ENCODE data around the gene BABAM2. TPM values are rescaled to one million over a fixed set of nuclear protein-coding genes. Genes with fewer than 3 reads are reported as not detected.
A peak's percentile ranks its signal among the peaks of the same experiment; 100 is the strongest.
"Not testable (repeated sequence)": the region's sequence is repeated elsewhere in the genome, so short reads cannot be mapped to it uniquely, and the experiment has no call there.

The BABAM2 gene
- total RNA-seq, 2 donors from 2014 or later, result 39.1 to 43.1 TPM

DNA sequence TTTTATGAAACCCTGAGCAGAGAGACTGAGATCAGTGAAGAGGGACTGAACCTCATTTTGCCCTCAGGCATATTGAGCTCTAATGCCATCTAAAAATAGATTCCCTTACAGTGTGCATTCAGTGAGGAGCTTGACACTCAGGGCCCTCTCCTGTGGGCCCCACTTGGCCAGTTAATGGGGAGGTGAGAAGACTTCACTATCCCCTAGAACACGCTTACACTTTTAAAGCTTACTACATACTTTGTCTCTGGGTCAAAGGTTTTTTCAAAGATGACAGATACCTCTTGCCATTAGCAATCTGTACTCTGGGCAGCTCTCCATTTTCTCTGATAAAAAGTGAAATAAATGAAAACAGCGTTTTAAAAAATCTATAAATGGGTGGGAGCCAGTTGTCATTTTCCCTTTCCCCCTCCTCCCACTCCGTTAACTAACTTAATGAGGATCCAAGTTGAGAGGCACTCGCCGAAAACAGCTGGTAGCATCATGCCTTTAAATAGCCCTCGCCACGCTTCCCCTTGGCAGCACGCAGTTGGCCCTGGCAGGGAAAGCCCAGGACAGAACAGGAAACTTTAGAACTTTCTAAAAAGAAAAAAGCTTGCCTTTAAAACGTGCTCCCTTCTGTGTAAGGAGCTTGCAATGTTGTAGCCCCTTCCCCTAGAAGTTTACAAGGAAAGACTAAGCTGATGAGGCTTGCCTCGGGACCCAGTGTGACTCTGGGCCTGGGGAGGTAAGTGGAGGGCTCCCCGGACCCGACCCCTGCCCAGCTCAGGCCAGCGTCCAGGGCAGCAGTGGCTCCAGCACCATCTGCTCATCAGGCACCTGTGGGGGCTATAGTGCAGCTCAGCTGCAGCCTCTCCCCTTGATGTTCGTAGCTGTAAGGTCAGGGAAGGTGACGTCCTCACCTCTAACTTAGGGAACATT is 443.3 kb downstream of the BABAM2 start:
- intact Hi-C loops (cut with DNase I), result loop anchor here in 1 of 2 donors (10.0 kb wide), 1 partner anchor 1849 kb away; no protein-coding TSS in a partner anchor
- DNase-seq (ENCODE audit: low spot score), result no peak

DNA sequence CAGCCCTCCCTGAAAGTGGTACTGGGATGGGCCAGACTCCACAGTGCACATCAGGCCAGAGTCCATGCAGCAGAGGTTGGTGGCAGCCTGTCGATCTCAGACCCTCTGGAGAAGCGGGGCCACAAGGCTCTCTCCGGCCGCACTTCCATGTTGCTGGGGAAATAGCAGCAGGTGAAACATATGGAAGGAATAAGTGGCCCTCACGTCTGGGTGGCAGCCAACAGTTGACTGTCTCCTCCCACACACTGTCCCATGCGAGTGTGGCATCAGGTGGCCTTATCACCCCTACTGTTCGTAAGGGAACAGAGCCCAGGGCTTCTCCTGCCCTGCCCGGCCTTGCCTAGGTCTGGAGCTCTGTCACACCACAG is 444.0 kb downstream of the BABAM2 start:
- intact Hi-C loops (cut with DNase I), result loop anchor here in 1 of 2 donors (10.0 kb wide), 1 partner anchor 1850 kb away; no protein-coding TSS in a partner anchor
- no peak for DNase-seq (ENCODE audit: low spot score)

DNA sequence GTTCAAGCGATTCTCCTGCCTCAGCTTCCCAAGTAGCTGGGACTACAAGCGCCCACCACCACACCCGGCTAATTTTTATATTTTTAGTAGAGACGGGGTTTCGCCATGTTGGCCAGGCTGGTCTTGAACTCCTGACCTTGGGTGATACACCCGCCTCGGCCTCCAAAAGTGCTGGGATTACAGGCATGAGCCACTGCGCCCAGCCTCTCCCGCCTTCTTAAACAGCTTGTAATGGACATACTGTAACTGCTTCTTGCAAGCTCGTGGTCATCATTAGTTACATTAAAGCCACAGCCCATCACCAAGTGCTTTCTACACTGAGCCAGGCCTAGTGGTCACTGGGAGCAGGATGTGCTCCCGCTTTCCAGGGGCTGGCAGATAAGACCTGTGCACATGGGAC is 444.7 kb downstream of the BABAM2 start:
- intact Hi-C loops (cut with DNase I), result loop anchor here (5.0 to 10.0 kb wide), 2 partner anchors 52 to 1850 kb away; no protein-coding TSS in a partner anchor
- not testable (repeated sequence) for DNase-seq (ENCODE audit: low spot score)

DNA sequence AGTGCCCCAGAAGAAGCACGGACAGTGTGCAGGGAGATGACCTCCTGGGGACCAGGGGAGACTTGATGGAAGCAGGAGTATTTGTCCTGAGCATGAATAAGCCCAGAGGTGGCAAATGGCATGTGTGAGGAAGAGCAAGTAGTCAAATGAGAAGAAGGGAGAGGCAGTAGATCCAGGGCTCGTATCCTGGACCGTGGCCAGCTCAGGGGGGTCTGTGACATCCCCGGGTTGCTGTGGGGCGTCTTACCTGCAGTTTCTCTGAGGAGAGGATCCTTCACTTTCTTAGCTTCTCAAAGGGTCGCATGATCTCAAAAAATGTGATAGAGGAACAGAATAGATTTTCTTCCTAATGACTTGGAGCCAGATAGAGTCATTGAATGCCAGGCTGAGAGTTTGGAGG is 445.1 kb downstream of the BABAM2 start:
- intact Hi-C loops (cut with DNase I), result loop anchor here (5.0 to 10.0 kb wide), 2 partner anchors 52 to 1851 kb away; no protein-coding TSS in a partner anchor
- DNase-seq (ENCODE audit: low spot score), result no peak

DNA sequence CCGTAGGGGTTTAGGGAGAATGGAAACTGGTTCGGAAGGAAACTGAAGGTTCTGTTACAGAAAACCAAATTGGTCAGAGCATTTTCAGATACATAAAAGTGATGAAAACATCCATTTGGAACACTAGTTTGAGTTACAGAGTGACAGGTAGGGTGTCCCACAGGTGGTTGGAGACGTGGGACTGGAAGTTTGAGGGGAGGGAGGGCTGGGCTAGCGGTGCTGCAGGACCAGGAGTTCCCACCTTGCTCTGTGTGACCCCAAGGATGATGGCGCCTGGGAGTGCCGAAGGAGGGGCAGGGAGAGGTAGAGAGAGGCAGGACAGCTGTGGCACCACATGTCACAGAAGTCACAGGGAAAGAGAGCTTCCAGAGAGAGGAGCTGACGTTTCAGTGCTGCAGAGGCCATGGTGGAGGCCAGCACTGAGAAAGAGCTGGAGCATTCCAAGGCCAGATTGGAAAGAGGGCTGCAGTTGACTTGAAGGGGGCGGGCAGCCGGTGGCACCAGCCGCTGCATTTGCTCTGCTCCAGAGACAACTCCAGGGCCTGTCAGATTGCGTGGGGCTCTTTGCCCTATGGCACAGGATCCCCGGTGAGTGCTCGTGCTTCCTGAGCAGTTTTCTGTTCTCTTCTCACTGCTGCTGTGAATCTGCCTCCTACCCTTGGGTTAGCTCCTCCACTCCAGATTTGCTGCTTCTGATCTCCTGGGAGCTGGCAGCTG is 445.9 kb downstream of the BABAM2 start:
- no peak for DNase-seq (ENCODE audit: low spot score)
- intact Hi-C loops (cut with DNase I), result loop anchor here (5.0 to 10.0 kb wide), 2 partner anchors 51 to 1852 kb away; no protein-coding TSS in a partner anchor

DNA sequence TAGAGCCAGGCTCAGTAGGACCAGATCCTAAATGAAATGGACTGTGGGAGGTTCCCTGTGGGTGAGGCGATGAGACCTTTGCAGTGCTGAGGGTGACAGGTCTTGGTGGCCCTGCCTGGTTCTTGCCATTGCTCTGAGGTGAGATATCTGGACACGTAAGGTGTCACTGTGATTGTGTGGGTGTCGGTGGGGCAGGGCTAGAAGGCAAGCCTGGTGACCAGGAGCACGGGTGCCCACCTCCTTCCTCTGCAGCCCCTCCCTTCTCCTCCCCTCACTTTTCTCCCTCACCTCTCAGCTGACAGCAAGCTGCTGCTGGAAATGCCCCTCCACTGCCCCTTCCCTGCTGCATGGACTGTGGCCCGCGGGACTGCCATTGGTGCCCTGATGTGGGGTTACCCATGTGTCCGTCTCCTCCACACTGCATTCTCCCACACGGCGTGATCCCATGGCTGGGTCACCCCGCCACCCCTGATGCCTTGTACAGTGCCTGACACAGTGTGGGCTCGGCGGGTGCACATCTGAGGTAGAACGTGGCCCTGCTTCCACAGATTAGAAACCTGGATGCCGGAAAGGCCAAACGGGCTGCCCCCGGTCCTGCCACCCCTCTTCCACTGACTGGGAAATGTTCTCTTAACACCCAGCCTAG is 446.6 kb downstream of the BABAM2 start:
- intact Hi-C loops (cut with DNase I), result loop anchor here (5.0 to 10.0 kb wide), 2 partner anchors 50 to 1852 kb away; no protein-coding TSS in a partner anchor
- no peak for DNase-seq (ENCODE audit: low spot score)

DNA sequence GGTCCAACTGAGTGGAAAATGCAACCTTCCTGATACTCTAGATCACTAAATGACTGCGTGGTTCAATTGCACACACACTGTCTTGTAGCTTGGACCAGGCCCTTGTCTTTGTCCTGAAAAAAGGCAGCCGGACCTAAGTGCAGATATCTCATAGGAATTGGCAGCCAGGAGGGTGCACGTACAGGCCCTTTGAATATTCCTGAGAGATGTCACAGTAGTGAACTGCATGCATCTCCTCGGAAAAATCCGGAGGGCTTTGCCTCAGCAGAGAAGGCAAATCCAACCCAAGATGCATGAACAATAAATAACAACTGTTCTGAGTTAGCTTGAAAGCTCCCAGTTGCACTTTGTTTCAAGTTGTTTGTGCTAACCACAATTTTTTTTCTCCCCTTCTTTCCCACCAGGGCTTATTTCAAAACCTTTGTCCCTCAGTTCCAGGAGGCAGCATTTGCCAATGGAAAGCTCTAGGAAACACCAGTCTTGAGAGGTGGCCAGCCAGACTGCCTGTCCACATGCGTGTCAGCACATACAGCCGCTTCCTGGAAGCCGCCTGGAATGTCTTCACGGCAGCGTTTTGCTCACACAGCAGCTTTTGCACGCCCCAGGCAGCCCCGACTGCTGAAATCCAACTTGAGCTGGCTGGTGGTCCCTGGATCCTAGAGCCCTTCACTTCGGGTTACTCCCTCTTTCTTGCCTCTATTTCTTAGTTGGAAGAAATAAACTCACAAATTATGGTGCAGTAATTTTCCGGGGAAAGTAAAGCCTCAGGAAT is 447.7 kb downstream of the BABAM2 start:
- peak; percentile 94 for DNase-seq (ENCODE audit: low spot score)
- intact Hi-C loops (cut with DNase I), result loop anchor here (5.0 to 10.0 kb wide), 2 partner anchors 49 to 1853 kb away; no protein-coding TSS in a partner anchor

DNA sequence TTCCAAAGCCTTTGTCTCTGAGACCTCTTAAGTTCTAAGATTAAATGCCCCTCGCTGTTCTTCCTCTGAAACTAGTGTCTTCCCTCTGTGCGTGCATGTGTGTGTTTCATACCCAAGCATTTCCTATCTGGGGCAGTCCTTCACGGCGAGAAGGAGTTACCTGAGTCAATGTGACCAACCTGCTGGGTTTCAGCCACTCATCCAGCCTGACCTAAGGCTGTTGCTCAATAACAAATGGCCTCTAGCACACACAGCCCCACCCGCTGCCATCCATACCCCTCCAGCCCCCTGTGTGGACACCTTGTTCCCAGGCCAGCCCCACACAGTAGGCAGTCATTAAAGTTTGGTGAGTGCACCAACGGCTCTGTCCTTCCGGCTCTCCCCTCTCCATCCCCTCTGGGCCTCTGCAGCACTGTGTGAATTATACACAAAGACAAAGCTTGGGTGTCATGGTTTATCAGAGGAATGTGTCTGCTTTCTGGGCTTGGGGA is 448.3 kb downstream of the BABAM2 start:
- DNase-seq (ENCODE audit: low spot score), result peak; percentile 82
- intact Hi-C loops (cut with DNase I), result loop anchor here (5.0 to 10.0 kb wide), 2 partner anchors 48 to 1854 kb away; no protein-coding TSS in a partner anchor

DNA sequence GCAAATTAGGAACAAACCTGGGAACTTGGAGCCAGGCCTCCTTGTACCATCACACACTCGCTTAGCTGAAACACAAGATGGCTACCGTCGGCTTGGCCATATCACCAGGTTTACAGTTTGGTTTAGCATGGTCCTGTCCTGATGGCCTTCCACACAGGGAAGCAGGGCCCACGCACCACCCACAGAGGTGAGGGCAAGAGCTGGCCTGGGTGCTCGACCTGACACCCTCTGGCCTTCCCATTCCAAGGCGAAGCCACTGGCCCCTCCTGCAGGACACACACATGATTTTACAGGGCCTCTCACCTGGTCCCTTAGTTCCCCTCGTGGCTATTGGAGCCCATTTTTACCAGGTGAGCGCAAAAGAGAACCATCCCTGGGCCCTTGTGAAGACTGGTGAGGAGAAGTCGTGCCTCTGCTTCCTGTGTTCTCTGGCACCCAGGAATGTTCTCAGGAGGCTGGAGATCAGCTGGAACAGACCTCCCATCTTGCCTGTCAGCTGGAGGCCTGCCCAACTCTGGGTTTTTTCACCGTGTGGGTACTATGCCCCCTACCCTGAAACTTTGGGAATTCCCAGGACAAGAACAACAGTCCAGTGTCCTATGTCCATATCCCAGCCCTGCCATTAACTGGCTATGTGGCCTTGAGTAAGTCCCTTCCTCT is 449.1 kb downstream of the BABAM2 start:
- DNase-seq (ENCODE audit: low spot score), result peak; percentile 68
- intact Hi-C loops (cut with DNase I), result loop anchor here (5.0 to 10.0 kb wide), 2 partner anchors 48 to 1855 kb away; no protein-coding TSS in a partner anchor

DNA sequence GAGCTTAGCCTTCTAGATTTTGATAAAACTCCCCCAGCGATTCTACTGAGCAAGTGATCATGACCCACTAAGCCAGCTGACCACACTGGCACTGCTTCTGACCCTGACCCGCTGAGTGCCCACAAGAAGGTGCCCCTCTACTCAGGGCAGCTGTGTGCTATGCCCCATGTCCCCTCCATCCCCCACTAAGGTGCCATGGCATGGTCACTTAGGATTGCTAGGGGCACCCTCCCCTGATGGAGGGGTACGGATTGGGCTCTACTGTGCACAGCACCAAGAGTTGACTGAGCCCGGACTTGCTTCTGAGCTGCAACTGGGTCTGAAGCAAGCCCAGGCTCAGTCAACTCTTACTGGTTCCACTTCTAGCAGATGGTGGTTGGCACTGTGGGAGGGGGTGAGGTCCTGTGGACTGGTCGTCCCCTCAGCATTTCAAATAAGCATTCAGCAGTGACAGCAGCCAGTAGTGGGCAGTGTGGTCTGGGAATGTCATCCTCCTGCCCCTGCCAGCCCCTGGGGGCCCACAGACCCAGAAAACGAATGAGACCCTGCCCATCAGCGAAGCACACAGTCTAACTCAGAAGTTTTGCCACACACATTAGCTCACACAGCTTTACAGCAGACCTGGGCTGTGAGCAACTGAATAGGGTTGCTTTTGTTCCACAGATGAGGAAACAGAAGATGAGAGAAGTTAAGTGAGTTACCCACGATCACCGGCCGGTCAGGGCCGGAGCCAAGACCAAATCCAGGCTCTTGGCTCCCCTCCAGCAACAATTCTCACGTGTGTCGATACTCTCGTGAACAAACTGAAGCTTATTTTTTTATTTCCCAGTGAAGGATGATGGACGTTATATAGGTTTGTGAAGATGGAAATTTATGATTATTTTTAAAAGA is 450.0 kb downstream of the BABAM2 start:
- peak; percentile 62 for DNase-seq (ENCODE audit: low spot score)
- intact Hi-C loops (cut with DNase I), result no loop called here

DNA sequence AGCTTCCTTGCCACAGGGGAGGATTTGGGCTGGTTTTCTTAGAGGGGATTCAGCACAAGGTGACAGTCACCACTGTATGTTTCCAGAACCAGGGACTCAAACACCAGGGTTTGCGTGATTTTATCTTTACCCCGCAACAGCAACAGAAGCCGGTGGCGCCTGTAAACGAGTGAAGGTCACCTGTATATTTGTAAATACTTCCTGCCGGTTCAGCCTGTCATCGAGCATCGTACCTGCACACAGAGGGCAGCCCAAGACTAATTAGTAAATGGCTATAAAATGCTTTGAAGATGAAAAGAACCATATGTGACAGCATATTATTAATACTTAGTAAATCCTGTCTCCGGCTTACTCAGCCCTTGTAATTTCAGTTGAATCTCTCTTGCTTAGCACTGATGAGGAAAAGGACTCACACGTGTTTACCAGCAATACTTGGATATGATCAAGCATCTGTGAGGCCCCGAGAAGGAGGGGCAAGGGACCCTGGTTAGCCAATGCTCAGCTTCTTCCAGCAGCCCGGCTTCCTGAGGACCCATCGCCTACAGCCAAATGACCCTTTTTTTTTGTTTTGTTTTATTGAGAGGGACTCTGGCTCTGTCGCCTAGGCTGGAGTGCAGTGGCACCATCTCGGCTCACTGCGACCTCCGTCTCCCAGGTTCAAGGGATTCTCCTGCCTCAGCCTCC is 450.8 kb downstream of the BABAM2 start:
- DNase-seq (ENCODE audit: low spot score), result peak; percentile 77
- intact Hi-C loops (cut with DNase I), result no loop called here

DNA sequence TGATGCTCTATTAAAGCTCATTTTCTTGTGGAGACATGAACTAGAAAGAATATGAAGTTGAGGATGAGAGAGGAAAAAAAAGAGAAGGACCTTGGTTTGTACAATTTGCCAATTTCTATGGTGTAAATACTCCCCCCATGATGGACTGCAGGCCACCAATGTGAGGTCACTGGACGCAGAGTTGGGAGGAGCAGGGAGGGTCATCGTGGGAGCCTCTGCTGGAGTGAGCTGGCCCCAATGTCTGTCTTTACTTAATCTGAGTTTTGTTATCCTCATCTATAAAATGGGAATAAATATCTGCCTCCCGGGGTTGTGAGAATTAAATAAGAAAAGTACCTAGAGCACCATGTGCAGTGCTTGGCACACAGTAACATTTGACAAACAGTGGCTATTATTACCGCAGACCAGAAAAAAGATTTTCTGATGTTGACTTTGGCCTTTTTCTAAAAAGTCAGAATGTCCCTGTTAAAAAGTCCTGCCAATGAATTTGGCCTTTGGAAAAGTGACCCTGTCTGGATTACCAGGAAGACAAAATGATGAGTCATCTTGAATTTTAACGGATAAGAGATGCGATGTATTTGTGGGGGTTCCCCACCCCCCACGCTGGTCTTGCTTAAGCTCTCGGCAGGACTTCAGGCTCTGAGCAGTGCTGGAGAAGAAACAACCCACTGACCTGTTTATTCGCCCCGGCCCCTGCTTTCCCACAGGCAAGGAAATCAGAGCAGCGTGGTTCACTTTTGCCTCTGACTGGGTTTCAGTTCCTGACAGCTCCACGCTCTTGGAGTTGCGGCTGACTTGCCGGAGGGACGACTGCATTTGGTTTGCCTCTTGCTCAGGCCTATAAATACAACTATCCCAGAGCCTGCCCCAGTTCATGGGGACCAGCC is 451.8 kb downstream of the BABAM2 start:
- DNase-seq (ENCODE audit: low spot score), result peak; percentile 93
- intact Hi-C loops (cut with DNase I), result no loop called here

DNA sequence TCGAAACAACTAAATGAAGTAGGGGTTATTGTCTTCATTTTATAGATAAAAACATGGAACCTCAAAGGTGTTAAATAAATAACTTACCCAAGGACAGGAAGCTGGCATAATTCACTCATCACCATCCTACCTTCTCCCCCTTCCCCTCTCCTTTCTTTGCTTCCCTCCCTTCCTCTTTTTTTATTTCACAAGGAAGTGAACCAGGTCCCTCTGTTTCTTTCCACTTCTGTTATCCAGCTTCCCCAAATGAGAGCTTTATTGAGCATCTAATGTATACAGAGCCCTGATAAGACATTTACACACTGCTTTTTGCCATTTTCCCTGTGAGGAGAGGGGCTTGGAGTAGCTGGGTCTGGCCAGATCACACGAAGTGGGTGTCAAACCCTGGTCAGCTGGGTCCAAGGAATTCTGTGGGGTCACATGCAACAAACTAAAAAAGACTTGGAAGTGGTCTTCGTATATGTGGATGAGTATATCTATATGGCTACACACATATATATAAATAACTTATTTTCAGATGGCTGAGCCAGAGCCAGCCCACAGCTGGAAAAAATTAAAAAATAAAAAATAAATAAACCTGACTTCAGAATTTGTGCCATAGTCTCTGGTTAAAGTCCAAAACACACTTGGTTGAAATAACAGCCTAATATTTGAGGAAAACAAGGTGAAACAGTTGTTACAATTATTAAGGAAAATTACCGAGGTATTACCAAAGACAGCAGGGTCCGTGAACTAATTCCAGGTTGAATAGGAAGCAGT is 452.8 kb downstream of the BABAM2 start:
- DNase-seq (ENCODE audit: low spot score), result peak; percentile 7
- intact Hi-C loops (cut with DNase I), result no loop called here

DNA sequence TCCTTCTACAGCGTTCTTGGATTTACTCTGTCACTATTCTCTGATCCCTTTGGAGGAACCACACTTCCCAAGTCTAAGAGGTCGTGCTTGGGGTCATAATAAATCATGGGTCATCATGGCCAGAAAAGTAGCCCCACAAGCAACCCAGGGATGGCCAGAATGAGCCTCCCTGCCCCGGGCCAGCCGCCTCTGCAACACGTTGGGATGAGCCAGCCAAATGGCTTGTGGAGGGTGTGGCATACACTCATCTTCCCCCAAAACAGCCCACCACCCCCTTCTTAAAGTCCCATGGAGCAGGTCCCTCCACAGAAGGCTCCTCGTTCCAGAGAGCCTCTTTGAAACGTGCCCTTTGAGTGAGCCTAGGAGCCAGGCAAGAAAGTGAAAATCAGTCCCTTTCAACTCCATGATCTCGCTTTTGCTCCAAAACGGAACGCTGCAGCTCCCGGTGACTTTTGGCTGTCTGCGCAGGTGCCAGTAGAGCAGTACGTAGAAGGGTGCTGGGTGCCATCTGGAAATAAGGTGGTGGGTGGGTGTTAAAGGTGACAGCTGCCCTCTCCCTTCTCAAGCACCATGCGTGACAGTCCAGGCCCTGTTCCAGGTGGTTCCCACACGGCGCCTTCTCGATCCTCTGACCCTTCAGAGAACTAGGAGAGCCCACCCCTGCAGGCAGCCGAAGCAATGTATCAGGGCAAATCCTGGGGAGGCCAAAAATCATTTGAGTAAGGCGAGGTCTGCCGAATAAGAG is 453.6 kb downstream of the BABAM2 start:
- DNase-seq (ENCODE audit: low spot score), result peak; percentile 60
- intact Hi-C loops (cut with DNase I), result no loop called here
